H9 (cell line): ENCODE measurements around the gene UPP1. TPM values are rescaled to one million over a fixed set of nuclear protein-coding genes. Genes with fewer than 3 reads are reported as not detected.
"Not testable (repeated sequence)": the region's sequence is repeated elsewhere in the genome, so short reads cannot be mapped to it uniquely, and the experiment has no call there.

Experiments used
- DNase-seq: peaks from one replicate; pipeline ENCODE4 v3.0.0-alpha.2; 2017
- H2AFZ ChIP-seq: one replicate; pipeline ENCODE4 v1.6.1; 2013; ENCODE audit warnings: mild to moderate bottlenecking, low read length, control low read depth, moderate library complexity
- H2AK5ac ChIP-seq: 2 replicates; pipeline ENCODE4 v1.6.1; 2013; ENCODE audit warnings: low read length, control low read depth, mixed read lengths; ENCODE audit not compliant: insufficient read length
- H2BK120ac ChIP-seq: one replicate; pipeline ENCODE4 v1.6.1; 2013; ENCODE audit warnings: low read depth, mild to moderate bottlenecking, low read length, control low read depth, inconsistent platforms; ENCODE audit not compliant: poor library complexity, severe bottlenecking
- H2BK12ac ChIP-seq: 2 replicates; pipeline ENCODE4 v1.6.1; 2013; ENCODE audit warnings: low read length, control low read depth, mixed read lengths, low read depth; ENCODE audit not compliant: insufficient read length
- H2BK15ac ChIP-seq: 2 replicates; pipeline ENCODE4 v1.6.1; 2013; ENCODE audit warnings: low read depth, low read length, control low read depth
- H2BK20ac ChIP-seq: one replicate; pipeline ENCODE4 v1.6.1; 2013; ENCODE audit warnings: low read depth, mild to moderate bottlenecking, low read length, control low read depth, inconsistent platforms; ENCODE audit not compliant: poor library complexity, severe bottlenecking
- H2BK5ac ChIP-seq: 2 replicates; pipeline ENCODE4 v1.6.1; 2013; ENCODE audit warnings: low read length, control low read depth, mixed read lengths; ENCODE audit not compliant: insufficient read length
- H3K14ac ChIP-seq: 2 replicates; pipeline ENCODE4 v1.6.1; 2013; ENCODE audit warnings: low read length, control low read depth; ENCODE audit not compliant: insufficient read depth
- H3K18ac ChIP-seq: 2 replicates; pipeline ENCODE4 v1.6.1; 2013; ENCODE audit warnings: low read depth, mild to moderate bottlenecking, mixed read lengths, low read length, control low read depth; ENCODE audit not compliant: insufficient read length
- H3K23ac ChIP-seq: 2 replicates; pipeline ENCODE4 v1.6.1; 2013; ENCODE audit warnings: low read length, control low read depth, mixed read lengths, low read depth; ENCODE audit not compliant: insufficient read length
- H3K23me2 ChIP-seq: 2 replicates; pipeline ENCODE4 v1.6.1; 2013; ENCODE audit warnings: low read depth, mild to moderate bottlenecking, mixed read lengths, low read length, control low read depth; ENCODE audit not compliant: insufficient read length, poor library complexity, severe bottlenecking
- H3K27ac ChIP-seq: 2 replicates; pipeline ENCODE4 v1.5.1; 2013; ENCODE audit warnings: low read length, control low read depth, mixed read lengths, low read depth; ENCODE audit not compliant: insufficient read length
- H3K27me3 ChIP-seq: 2 replicates; pipeline ENCODE4 v1.6.1; 2013; ENCODE audit warnings: low read length, control low read depth, inconsistent platforms; ENCODE audit not compliant: insufficient read depth
- H3K4ac ChIP-seq: 2 replicates; pipeline ENCODE4 v1.6.1; 2013; ENCODE audit warnings: low read depth, mild to moderate bottlenecking, control low read depth, inconsistent platforms, low read length, moderate library complexity
- H3K4me1 ChIP-seq: 2 replicates; pipeline ENCODE4 v1.6.1; 2013; ENCODE audit warnings: low read length, control low read depth, inconsistent platforms; ENCODE audit not compliant: insufficient read depth
- H3K4me2 ChIP-seq: 2 replicates; pipeline ENCODE4 v1.6.1; 2013; ENCODE audit warnings: low read length, control low read depth, mixed read lengths; ENCODE audit not compliant: insufficient read length, insufficient read depth
- H3K56ac ChIP-seq: 2 replicates; pipeline ENCODE4 v1.6.1; 2013; ENCODE audit warnings: low read depth, mild to moderate bottlenecking, mixed read lengths, low read length, control low read depth; ENCODE audit not compliant: insufficient read length
- H3K79me1 ChIP-seq: 2 replicates; pipeline ENCODE4 v1.6.1; 2013; ENCODE audit warnings: low read depth, mild to moderate bottlenecking, moderate library complexity, low read length, control low read depth, inconsistent platforms; ENCODE audit not compliant: insufficient read depth, poor library complexity, severe bottlenecking
- H3K79me2 ChIP-seq: 2 replicates; pipeline ENCODE4 v1.6.1; 2013; ENCODE audit warnings: low read length, control low read depth, inconsistent platforms; ENCODE audit not compliant: insufficient read depth
- H3K9ac ChIP-seq: 2 replicates; pipeline ENCODE4 v1.6.1; 2013; ENCODE audit warnings: low read length, control low read depth, mixed read lengths; ENCODE audit not compliant: insufficient read length; ENCODE audit errors: extremely low read depth
- H3K9me3 ChIP-seq: one replicate; pipeline ENCODE4 v1.6.1; 2013; ENCODE audit warnings: low read depth, low read length, inconsistent platforms; ENCODE audit not compliant: control insufficient read depth
- H3T11ph ChIP-seq: one replicate; pipeline ENCODE4 v1.6.1; 2013; ENCODE audit warnings: mild to moderate bottlenecking, low read length, control low read depth, inconsistent platforms
- H4K20me1 ChIP-seq: one replicate; pipeline ENCODE4 v1.6.1; 2013; ENCODE audit not compliant: control insufficient read depth, insufficient read length, insufficient read depth
- H4K5ac ChIP-seq: 2 replicates; pipeline ENCODE4 v1.6.1; 2013; ENCODE audit warnings: low read depth, mild to moderate bottlenecking, mixed read lengths, low read length, control low read depth; ENCODE audit not compliant: insufficient read length
- H4K8ac ChIP-seq: replicated peaks from 2 replicates; pipeline ENCODE4 v1.6.1; 2013; ENCODE audit warnings: low read length, control low read depth, mixed read lengths, low read depth; ENCODE audit not compliant: insufficient read length
- H4K91ac ChIP-seq: 2 replicates; pipeline ENCODE4 v1.6.1; 2013; ENCODE audit warnings: low read depth, mild to moderate bottlenecking, moderate library complexity, mixed read lengths, low read length, control low read depth; ENCODE audit not compliant: insufficient read length
- H3K27ac Mint-ChIP-seq, 3 experiments: 2 replicates in 2 of 3; 3 replicates in 1 of 3; pipeline ENCODE4 v1.8.0; 2020 to 2021; ENCODE audit warnings: mixed read lengths in 3 of 3, mild to moderate bottlenecking in 1 of 3, moderate library complexity in 1 of 3
- H3K27me3 Mint-ChIP-seq: 2 replicates; pipeline ENCODE4 v1.8.0; 2021; ENCODE audit warnings: low read depth, mild to moderate bottlenecking, moderate library complexity, mixed read lengths
- H3K36me3 Mint-ChIP-seq, 3 experiments: 2 replicates in 2 of 3; 3 replicates in 1 of 3; pipeline ENCODE4 v1.8.0; 2020 to 2021; ENCODE audit warnings: low read depth in 3 of 3, mixed read lengths in 3 of 3; ENCODE audit not compliant: insufficient read depth in 1 of 3
- H3K4me1 Mint-ChIP-seq, 2 experiments: 2 replicates each; pipeline ENCODE4 v1.8.0; 2020; ENCODE audit warnings: mixed read lengths in 2 of 2
- H3K4me3 Mint-ChIP-seq, 2 experiments: 2 replicates in 1 of 2; 3 replicates in 1 of 2; pipeline ENCODE4 v1.8.0; 2020 to 2021; ENCODE audit warnings: mild to moderate bottlenecking in 2 of 2, mixed read lengths in 2 of 2, moderate library complexity in 1 of 2
- H3K9me3 Mint-ChIP-seq, 2 experiments: 2 replicates in 1 of 2; 3 replicates in 1 of 2; pipeline ENCODE4 v1.8.0; 2020; ENCODE audit warnings: mild to moderate bottlenecking in 2 of 2, mixed read lengths in 2 of 2, moderate library complexity in 1 of 2
- WGBS: extraction: QIAGEN DNeasy Blood & Tissue Kit; methylation state at CpG from one replicate; pipeline ENCODE4 v1.1.7; 2013; ENCODE audit warnings: missing lambda C conversion rate, low lambda C conversion rate, mixed read lengths; ENCODE audit not compliant: insufficient read length; ENCODE audit errors: extremely low coverage; 5-methylcytosine and 5-hydroxymethylcytosine counted together
- total RNA-seq: library from RNA; stranded (reverse); gene quantifications from 2 replicates; pipeline ENCODE4 v1.2.1, GENCODE V29; 2021
- TF ChIP-seq, protein P1 (sequence below): fragments of 200-600 bp; sonication (generic); conservative IDR thresholded peaks from 3 replicates; pipeline ENCODE4 v1.8.0; 2021; ENCODE audit warnings: antibody characterized with exemption, mild to moderate bottlenecking

The UPP1 gene
- total RNA-seq, 1 experiment from 2014 or later, result 34.2 TPM

DNA sequence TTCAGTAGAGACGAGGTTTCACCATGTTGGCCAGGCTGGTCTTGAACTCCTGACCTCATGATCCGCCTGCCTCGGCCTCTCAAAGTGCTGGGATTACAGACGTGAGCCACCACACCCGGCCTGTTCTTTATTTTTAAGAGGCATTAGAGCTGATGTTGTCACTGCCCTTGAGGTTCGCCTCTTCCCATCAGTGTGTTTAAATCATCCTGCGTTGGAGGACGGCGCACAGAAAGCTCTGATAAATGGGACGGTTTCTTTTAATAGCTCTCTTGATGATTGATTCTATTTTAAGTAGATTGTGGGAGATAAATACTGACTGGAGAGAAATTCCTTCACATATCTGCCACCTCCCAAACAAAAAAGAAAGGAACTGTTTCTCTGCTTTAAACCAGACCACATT lies 29.0 kb downstream of the UPP1 start:
- no peak overlapping the region for H3K56ac ChIP-seq
- Mint-ChIP-seq H3K27ac (no peak overlapping the region), H3K9me3 (peaks cover 19 to 21% of the 10 kb centered on the region in 2 experiments), H3K4me3 (no peak overlapping the region), H3K4me1 (peaks cover 0 to 6% of the 10 kb centered on the region in 2 experiments; a peak in 2 of 4 replicates), H3K27me3 (no peaks in the 10 kb centered on the region; the same call in 1 of the 2 replicates), H3K36me3 (peaks cover 6 to 10% (median 6%) of the 10 kb centered on the region in 3 experiments; a peak in 6 of 7 replicates)
- no peaks in the 10 kb centered on the region for H3K79me1 ChIP-seq
- no peak overlapping the region for H3K18ac ChIP-seq
- H4K91ac ChIP-seq, result no peak overlapping the region
- H2BK5ac ChIP-seq, result no peak overlapping the region
- H3K23ac ChIP-seq, result no peak overlapping the region
- H2BK15ac ChIP-seq, result no peak overlapping the region
- H3K27ac ChIP-seq, result no peak overlapping the region
- no peak overlapping the region for H3K14ac ChIP-seq
- no peak overlapping the region for H3K9ac ChIP-seq
- TF ChIP-seq, protein P1, sequence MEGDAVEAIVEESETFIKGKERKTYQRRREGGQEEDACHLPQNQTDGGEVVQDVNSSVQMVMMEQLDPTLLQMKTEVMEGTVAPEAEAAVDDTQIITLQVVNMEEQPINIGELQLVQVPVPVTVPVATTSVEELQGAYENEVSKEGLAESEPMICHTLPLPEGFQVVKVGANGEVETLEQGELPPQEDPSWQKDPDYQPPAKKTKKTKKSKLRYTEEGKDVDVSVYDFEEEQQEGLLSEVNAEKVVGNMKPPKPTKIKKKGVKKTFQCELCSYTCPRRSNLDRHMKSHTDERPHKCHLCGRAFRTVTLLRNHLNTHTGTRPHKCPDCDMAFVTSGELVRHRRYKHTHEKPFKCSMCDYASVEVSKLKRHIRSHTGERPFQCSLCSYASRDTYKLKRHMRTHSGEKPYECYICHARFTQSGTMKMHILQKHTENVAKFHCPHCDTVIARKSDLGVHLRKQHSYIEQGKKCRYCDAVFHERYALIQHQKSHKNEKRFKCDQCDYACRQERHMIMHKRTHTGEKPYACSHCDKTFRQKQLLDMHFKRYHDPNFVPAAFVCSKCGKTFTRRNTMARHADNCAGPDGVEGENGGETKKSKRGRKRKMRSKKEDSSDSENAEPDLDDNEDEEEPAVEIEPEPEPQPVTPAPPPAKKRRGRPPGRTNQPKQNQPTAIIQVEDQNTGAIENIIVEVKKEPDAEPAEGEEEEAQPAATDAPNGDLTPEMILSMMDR, result no peak
- H3K4ac ChIP-seq, result no peak overlapping the region
- H3K27me3 ChIP-seq, result no peaks in the 10 kb centered on the region
- H4K20me1 ChIP-seq, result no peaks in the 10 kb centered on the region
- no peaks in the 10 kb centered on the region for H3K23me2 ChIP-seq
- no peak overlapping the region for H3T11ph ChIP-seq
- H2AFZ ChIP-seq, result no peak overlapping the region
- H2AK5ac ChIP-seq, result no peak overlapping the region
- H2BK120ac ChIP-seq, result no peak overlapping the region
- H4K8ac ChIP-seq, result no peak overlapping the region
- DNase-seq, result no peak
- H2BK12ac ChIP-seq, result no peak overlapping the region
- no CpG with 5 or more reads among the region's 10 CpGs for WGBS
- H3K4me2 ChIP-seq, result no peak overlapping the region
- no peaks in the 10 kb centered on the region for H3K79me2 ChIP-seq
- no peak overlapping the region for H2BK20ac ChIP-seq
- no peak overlapping the region for H4K5ac ChIP-seq
- H3K4me1 ChIP-seq, result no peaks in the 10 kb centered on the region
- no peaks in the 10 kb centered on the region for H3K9me3 ChIP-seq

DNA sequence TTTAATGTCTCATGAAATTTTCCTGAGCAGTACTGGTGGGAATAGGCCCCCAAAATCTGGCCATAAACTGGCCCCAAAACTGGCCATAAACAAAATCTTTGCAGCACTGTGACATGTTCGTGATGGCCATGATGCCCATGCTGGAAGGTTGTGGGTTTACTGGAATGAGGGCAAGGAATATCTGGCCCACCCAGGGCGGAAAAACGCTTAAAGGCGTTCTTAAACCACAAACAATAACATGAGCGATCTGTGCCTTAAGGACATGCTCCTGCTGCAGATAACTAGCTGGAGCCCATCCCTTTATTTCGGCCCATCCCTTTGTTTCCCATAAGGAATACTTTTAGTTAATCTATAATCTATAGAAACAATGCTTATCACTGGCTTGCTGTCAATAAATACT lies 31.5 kb downstream of the UPP1 start:
- not testable (repeated sequence) for H2AFZ ChIP-seq, H2BK120ac ChIP-seq, H3K27ac ChIP-seq, H4K20me1 ChIP-seq, H3K4me1 Mint-ChIP-seq, DNase-seq, H3K56ac ChIP-seq, H3K27me3 ChIP-seq, H3K14ac ChIP-seq, H2AK5ac ChIP-seq, H4K5ac ChIP-seq, H2BK20ac ChIP-seq, H3K4me2 ChIP-seq, H2BK15ac ChIP-seq, H3K4me3 Mint-ChIP-seq, H2BK12ac ChIP-seq, H3T11ph ChIP-seq, H3K4me1 ChIP-seq, H4K8ac ChIP-seq, H3K23me2 ChIP-seq, H2BK5ac ChIP-seq, H3K79me2 ChIP-seq, H4K91ac ChIP-seq, H3K9ac ChIP-seq, H3K27ac Mint-ChIP-seq, H3K9me3 ChIP-seq, H3K27me3 Mint-ChIP-seq, H3K4ac ChIP-seq, H3K79me1 ChIP-seq, H3K18ac ChIP-seq, H3K23ac ChIP-seq
- Mint-ChIP-seq H3K36me3 (peaks cover 6 to 10% (median 7%) of the 10 kb centered on the region in 3 experiments; a peak in 6 of 7 replicates), H3K9me3 (peaks cover 19 to 25% of the 10 kb centered on the region in 2 experiments)
- WGBS, result no CpG with 5 or more reads among the region's 6 CpGs
